Activated CD8-positive, alpha-beta memory T cell treated with anti-CD3 and anti-CD28 coated beads for 24 hours (primary cell): ENCODE data around the gene OTOGL.
"Not testable (repeated sequence)": the region's sequence is repeated elsewhere in the genome, so short reads cannot be mapped to it uniquely, and the experiment has no call there.

ENCODE experiments used
- DNase-seq: peaks from one replicate; pipeline ENCODE4 v3.0.0-alpha.2; 2020

The OTOGL gene

DNA sequence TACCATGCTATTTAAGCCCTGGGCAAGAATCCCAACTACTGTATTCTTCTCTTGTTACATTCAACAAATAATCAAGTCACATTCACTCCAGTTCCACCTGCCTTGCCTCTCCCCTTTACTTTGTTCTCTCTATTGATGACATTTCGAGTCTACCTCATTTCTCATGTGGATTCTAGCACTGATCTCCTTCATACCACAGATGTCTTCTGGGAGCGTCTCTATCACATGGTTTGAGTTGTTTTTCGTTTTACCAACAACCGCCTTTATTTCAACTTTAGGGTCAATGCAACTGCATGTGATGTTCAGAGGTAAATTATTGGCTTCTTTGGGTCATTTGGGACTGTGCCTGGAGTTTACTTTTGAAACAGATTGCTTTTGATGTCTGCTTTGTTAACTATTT is 40.7 kb downstream of the OTOGL start:
- DNase-seq, result no peak

DNA sequence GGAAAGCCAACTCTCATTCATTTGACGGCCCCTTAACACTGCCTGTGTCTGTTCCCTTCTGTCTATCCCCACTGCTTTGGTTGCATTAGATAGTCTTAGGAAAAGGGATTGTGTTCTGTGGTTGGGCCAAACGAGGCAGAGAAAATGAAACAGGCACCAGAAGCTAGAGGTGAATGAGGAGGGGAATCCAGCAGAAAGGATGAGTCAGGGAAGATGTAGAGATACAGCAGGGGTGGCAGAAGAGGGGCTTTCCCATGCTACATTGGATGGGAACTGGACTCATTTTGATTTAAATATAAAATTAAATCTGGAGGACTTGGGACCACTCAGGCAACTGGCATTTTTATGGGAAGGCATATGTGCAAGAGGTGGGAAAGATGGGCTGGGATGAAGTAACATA is 43.3 kb downstream of the OTOGL start:
- no peak for DNase-seq

DNA sequence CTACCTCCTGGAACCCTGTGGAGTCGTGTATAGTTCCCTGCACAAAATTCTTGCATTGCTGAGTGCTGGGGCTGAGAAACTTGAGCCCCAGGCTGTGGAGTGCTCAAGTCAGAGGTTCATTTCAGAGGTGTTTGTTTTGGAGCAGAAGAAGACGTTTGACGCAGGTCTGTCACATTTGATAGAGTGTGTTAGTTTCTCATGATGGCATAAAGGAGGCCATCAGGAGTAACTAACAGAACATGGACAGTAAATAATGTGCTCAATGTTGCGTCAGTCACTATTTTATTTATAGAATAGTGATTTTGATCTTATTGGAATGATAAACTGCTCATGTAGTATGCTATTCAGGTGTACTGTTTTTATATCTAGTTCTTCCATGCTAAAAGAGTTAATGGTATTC is 44.2 kb downstream of the OTOGL start:
- no peak for DNase-seq

DNA sequence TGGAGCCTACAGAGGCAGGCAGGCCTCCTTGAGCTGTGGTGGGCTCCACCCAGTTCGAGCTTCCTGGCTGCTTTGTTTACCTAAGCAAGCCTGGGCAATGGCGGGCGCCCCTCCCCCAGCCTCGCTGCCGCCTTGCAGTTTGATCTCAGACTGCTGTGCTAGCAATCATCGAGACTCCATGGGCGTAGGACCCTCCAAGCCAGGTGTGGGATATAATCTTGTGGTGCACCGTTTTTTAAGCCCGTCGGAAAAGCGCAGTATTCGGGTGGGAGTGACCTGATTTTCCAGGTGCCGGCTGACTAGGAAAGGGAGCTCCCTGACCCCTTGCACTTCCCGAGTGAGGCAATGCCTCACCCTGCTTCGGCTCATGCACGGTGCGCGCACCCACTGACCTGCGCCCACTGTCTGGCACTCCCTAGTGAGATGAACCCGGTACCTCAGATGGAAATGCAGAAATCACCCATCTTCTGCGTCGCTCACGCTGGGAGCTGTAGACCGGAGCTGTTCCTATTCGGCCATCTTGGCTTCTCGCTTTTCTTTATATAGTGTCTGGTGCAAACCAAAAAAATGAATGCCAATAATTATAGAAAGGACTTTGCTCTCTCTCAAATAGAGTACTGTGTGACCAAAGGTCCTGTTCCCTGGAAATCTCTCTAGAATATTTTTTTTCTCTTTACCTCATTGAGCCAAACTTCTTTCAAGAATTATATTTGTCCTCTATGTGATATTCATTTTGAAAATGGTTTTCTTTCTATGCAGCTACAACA is 50.4 kb downstream of the OTOGL start:
- not testable (repeated sequence) for DNase-seq

DNA sequence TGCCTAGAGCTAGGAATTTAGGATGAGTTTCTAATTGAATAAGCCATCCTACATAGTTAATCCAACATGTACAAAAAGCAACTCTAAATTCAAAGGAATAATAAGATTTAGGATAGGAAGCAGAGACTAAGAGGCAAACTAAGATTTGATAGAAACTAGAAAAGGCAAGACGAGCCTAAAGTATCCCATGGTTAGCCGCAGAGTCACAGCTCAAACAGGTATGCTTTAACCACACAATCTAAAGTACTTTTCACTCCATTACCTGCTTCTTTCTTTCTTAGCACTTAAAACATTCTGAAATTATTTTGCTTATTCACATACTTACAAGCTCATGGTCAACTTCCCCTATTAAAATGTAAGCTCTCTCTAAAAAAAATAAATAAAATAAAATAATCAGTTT is 51.8 kb downstream of the OTOGL start:
- no peak for DNase-seq

DNA sequence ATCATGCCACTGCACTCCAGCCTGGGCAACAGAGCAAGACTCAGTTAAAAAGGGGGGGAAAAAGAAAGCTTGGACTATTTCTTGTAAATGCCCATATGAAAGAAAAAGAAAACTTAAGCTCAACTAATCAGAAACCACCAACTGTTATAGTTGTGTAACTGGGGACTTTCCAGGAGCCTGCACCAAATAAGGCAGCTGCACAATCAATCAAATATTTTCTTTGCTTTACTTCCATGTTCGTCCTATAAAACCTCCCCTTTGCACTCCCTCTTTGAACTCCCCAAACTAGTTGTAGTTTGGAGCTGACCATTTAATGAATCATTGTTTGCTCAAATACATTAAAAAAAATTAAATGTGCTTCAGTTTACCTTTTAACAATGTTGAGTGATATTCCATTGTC is 54.9 kb downstream of the OTOGL start:
- DNase-seq, result no peak

DNA sequence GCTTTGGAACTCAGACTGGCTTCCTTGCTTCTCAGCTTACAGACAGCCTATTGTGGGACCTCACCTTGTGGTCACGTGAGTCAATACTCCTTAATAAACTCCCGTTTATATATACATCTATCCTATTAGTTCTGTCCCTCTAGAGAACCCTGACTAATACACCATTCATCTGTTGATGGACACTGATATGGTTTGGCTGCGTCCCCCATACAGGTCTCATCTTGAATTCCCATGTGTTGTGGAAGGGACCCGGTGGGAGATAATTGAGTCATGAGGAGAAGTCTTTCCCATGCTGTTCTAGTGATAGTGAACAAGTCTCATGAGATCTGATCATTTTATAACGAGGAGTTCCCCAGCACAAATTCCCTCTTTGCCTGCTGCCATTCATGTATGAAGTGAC is 57.0 kb downstream of the OTOGL start:
- no peak for DNase-seq

DNA sequence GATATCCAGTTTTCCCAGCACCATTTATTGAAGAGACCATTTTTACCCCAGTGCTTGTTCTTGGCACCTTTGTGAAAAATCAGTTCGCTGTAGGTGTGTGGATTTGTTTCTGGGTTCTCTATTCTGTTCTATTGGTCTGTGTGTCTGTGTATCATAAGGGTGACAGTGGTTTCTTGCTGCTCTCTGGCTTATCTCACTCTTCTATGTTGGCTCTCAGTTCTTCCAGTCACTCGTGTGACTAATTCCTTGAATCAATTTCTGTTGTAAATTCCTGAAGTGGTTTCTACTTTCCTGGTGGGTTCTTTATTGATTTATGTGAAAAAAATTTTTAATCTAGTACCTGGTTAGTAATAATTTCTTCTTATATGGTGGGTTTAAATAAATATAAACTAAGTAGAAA is 58.3 kb downstream of the OTOGL start:
- DNase-seq, result no peak

DNA sequence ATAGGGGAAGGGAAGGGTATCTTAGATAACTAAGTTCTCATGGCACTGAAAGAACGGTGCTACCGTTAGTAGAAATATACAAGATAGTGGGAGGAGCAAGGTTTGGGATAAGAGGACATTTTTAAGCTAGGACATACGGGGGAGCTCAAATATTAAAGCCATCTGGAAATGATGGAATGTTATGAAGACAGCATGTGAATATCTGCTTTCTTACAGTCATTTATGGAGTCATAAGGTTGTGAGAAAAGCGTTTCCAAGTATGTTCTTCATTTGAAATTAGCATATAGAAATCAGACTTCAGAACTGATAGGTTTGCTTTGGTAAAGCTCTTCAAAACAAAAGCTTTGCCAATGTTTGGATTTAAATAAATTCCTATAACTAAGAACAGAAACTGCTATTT is 62.3 kb downstream of the OTOGL start:
- DNase-seq, result no peak

DNA sequence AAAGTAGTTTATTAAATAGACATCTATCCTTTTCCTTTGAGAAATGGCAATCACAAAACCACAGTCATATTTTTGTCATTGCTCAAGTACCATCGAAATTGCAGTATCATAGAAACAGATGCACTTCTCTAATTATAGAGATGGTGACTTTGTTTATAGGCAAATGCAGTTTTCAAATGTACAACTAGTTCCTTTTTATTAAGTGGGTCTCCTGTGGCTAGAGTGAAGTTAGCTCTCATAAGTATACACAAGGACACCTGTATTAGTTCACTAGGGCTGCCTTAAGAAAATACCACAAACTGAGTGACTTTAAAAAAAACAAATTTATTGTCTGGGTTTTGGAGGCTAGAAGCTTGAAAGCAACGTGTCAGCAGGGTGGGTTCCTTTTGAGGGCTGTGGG is 62.8 kb downstream of the OTOGL start:
- DNase-seq, result no peak

DNA sequence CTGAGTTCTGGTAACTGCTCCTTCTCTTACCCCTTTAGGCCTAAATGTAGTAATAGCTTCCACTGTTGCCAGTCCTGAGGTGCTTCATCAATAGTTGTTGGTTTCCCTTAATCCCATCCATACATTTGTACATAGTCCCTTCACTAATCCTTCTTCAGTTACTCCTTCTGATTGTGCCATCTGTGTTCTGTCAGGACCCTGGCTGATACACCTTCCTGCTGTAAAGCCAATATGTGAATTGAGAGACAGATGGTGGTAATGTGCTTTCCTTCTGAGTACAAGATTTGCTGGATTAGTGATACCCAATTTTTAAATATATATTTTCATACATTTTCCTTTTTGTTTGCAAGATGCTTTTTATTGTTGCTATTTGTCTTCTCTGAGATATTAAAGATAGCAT is 66.4 kb downstream of the OTOGL start:
- DNase-seq, result no peak

DNA sequence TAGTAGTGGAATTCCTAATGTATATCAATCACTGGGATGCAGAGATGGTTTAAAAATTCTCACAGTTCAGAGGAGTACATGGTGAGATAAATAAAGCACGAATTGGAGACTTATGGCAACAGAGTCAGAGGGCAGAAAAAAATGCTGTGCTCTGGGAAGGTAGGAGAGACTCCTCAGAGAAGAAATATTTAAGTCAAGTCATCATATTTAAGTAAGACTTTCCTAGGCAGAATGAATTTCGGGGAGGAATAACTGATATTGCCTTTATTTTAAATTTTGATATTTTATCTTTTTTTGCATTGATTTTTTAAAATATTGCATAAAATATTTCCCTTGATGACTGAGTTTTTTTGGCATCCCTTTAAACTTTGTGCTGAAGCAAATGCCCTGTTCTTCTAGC is 67.4 kb downstream of the OTOGL start:
- DNase-seq, result no peak

DNA sequence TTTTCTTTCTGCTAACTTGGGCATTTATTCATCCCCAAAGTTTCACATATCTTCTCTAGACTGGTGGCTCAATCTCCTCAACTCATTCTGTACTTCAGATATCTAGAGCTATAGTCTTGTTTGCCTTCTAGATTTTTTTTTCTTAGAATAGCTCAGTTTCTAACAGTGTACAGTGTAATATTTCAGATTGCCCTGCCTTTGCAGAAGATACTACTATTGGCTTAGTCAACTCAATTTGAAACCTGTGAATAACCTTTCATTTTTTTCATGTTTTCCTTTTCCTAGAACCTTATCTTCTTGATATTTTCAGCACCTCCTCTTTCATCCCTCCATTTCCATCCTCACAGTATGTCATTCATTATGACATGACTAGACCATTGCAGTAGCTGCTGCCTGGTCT is 69.6 kb downstream of the OTOGL start:
- DNase-seq, result no peak

DNA sequence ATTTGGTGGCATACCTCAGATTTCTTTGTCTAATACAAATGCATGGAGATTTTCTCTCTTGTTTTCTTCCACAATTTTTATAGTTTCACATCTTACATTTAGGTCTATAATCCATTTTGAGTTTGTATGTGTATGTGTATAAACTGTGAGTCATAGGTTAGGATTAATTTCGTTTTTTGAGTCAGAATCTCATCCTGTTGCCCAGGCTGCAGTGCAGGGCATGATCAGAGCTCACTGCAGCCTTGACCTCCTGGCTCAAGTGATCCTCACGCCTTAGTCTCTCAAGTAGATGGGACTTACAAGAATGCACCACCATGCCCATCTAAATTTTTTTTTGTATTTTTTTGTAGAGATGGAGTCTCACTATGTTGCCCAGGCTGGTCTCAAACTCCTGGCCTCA is 71.6 kb downstream of the OTOGL start:
- no peak for DNase-seq

DNA sequence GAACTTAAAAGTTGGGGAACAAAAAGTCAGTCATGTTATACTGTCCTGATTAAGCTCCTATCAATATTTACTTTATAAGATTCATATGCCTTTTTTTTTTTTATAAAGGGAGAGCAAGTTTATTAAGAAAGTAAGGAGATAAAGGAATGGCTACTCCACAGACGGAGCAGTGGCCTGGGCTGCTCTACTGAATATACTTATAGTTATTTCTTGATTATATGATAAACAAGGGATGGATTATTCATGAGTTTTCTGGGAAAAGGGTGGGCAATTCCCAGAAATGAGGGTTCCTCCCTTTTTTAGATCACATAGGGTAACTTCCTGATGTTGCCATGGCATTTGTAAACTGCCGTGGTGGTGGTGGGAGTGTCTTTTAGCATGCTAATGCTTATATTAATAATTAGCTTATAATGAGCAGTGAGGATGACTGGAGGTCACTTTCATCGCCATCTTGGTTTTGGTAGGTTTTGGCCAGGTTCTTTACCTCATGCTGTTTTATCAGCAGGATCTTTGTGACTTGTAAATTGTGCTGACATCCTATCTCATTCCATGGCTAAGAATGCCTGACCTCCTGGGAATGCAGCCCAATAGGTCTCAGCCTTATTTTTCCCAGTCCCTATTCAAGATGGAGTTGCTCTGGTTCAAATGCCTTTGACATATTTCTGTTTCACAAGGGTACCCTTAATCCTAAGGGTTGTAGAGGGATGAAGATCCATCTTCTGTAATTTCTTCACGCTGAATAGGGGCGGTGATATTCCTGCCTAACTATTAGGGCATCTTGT is 73.9 kb downstream of the OTOGL start:
- DNase-seq, result no peak

DNA sequence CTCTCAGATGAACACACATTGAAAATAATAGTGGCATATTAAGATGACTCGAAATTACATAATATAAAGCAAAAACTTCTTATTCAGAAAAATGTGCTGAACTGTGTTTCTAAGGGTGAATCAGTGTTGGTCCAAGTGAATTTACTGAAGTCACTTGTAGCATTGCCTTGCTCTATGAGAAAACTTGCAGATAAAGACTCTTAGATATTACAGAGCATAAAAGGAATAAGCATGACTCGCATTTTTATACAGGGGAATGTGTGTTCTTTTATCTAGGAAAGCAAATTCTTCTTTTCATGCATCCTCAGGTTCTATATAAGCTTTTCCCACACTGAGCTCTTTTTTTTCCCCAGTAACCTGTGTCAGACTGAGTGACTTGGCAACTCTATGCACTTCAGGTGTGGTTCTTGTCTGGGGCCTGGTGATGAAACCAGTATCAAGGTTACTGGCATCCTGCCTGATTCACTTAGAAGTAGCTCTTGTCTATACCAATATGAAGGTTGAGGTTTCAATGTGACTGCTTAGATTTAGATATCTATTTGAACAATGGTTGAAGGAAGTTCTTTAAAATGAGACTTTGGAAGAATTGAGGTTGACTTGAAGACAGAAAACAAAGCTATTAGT is 76.1 kb downstream of the OTOGL start:
- no peak for DNase-seq

DNA sequence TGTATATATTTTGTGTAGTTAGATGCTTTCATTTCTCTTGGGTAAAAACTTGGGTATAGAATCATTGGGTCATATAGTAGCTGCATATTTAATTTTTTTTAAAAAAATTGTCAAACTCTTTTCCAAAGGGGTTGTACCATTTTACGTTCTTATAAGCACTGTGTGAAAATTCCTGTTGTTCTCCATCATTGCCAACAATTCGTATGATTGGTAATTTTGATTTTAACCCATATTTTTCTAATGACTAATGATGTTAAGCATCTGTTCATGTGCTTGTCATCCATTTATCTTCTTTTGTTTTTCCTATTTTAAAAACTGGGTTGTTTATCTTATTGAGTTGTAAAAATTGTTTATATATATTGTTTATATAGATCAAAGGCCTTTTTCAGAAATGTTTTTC is 77.4 kb downstream of the OTOGL start:
- DNase-seq, result no peak

DNA sequence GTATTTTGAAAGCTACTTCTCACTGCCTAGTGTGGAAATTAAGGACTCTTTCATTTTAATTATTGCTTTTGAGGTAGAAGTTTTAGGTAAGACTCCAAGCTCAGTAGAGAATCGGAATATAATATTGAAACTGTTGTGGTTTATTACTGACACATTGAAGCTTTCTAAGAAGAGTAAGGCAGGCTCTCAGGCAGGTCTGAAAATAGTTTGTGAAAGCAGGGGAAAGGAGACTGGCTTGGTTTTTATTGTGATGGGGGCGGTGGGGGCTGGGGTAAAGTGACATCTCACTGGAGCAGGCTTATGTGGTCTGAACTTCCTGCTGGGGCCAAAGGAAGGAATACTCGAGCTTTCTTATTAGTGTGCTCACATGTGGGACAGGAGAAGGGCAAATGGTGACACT is 79.5 kb downstream of the OTOGL start:
- no peak for DNase-seq

DNA sequence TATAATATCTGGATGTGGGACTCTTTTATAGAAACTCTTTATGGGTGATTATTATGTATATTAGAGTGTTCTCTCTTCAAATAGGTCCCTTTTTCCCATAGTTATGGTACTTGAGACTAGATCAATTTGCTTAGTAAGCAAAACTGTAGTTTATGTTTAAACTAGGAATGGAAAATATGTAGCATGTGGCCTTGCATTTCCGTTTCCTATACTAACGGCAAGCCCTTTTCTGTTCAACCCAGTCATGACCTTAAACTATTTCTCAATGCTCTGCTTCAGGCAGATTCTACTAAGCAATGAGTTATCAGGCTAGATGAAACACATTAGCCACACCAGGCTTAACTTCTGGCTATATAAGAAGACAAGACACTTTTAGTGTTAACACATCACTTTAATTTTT is 84.6 kb downstream of the OTOGL start:
- no peak for DNase-seq

DNA sequence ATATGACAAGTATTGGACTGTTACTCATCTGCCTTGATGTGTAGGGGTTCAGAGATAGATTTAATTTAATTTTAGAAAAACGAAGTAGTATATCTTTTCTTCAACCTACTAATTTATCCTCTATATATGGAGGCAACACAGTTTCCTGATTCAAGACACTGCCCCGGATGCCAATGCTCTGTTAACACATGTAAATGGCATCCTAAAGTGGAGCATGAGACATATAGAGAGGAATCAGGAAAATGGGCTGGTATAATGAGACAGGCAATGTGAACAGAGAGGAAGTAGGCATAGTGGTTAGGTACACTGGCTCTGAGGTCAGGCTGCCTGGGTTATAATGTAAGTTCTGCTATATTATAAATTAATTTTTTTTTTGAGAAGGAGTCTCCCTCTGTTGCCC is 85.6 kb downstream of the OTOGL start:
- no peak for DNase-seq

DNA sequence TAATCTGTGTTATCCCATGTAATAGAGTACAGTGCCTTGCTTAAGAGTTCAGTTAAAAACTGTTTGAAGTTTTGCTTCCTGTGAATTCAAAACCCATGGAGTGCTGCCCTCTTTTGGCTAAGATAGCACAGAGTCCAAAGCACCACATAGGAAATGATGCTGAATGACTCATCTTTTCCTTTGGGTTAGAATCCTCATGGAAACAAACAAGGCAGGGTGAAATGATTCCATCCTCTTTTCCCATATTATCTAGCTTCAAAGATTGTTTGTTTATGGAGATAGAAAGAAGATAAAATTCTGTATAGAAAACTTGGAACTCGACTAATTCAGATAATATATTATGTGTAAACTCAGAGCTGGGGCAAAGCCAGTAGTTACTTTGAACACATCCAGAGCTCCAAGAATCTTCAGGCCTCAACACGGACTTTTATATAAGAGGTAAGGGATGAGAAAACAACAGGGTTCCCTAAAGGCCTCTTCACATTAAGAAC is 87.4 kb downstream of the OTOGL start:
- no peak for DNase-seq

DNA sequence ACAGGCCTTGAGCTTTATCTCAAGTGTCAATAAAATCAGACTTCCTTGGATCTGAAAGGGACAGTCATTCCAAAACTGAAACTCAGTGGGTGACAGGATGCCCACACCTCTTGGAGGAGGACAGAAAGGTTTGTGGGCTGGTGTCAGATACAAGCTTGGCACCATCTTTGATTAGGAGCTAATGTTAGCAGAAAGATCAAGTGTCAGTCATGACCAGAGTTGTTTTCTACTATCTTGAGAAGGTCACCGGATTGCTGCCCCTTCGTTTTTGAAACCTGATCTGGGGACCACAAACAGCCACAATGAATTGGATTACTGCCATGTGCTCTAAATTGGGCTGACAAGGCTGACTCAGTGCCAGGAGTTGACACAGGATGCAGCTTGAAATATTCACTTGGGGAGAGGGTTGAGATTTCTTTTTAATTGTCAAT is 88.3 kb downstream of the OTOGL start:
- DNase-seq, result no peak

DNA sequence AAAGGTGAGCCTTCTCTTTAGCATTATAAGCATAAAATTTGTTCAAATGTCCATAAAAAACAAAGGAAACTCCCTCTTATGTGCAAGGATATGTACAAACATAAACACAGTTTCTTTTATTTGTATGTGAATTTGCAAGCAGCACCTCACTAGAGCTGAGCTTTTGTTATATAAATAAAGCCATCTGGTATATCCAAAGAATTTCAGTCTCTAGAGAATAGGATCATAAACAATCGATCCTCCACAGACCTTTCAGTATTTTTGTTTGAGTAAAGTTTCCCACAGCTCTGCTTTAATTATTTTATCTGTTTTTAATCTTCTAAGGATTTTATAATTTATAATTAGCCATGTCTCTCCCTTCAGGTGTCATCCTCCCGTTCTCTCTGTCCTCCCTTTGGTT is 89.2 kb downstream of the OTOGL start:
- no peak for DNase-seq

DNA sequence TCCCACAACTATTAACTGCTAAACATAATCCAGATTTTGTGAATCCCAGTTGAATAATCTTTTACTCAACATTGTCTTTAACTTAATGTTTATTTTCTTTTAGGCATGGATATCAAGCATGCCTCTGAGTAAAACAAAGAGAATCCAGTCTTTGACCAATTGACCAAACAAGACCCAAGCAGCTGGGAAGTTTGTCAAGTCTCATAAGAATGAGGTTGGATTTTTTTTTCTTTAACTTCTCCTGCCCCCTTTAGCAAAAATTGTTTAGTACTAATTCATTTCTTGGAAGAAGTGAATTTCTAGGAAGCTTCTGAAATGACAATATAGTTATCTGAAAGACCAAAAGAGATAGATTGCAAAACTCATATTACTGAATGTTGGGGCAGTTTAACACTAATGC is 89.9 kb downstream of the OTOGL start:
- no peak for DNase-seq
